HG03354 (cell line): ENCODE data around the gene RHOD.

Experiments used
- ATAC-seq: cut with Tn5 transposase; IDR thresholded peaks from one replicate; pipeline ENCODE4 v1.9.1; 2021; ENCODE audit warnings: mild to moderate bottlenecking; ENCODE audit not compliant: unreplicated experiment, poor library complexity, severe bottlenecking

Gene RHOD

GRCh38 chr11:67031791-67032561 is 24.7 kb upstream of the RHOD start:
- ATAC-seq = no peak

GRCh38 chr11:67032830-67033551 is 23.7 kb upstream of the RHOD start:
- ATAC-seq = no peak

GRCh38 chr11:67033661-67034166 is 22.9 kb upstream of the RHOD start:
- no peak for ATAC-seq

DNA sequence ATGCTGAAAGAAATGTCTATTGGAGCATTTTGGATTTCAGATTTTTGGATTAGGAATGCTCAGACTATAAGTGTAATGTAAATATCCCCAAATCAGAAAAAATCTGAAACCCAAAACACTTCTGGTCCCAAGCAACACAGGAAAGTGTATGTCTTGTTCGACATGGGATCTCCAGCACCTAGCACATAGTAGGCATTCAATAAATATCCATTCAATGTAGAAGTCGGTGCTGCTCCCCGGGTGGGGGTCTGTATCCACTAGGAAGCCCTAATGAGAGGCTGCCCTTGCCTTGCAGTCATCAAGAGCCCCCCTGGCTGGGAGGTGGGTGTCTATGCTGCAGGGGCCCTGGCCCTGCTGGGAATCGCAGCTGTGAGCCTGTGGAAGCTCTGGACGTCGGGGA is 22.3 kb upstream of the RHOD start:
- no peak for ATAC-seq

DNA sequence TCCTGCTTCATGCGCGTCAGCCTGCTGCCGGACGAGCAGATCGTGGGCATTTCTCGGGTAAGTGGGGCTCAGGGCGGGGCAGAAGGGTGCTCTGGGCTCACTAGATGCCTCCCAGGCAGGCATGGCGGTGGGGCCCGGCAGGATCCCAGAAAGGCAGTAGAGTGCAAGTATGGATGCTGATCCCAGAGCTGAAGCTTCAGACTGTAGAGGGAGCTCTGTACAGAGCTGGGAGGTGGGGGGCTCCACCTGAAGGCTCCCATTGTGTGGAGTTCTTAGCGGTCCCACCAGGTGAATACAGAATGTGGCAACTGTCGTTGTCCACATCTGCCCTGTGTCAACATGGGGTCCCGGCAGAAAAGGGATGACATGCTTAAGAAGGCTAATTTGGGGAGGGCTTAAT is 16.5 kb upstream of the RHOD start:
- ATAC-seq = no peak

GRCh38 chr11:67041602-67042001 is 15.0 kb upstream of the RHOD start:
- ATAC-seq = no peak

- ATAC-seq = no peak
These were observed 12.9 kb upstream of the RHOD start for GRCh38 chr11:67043572-67044349.

DNA sequence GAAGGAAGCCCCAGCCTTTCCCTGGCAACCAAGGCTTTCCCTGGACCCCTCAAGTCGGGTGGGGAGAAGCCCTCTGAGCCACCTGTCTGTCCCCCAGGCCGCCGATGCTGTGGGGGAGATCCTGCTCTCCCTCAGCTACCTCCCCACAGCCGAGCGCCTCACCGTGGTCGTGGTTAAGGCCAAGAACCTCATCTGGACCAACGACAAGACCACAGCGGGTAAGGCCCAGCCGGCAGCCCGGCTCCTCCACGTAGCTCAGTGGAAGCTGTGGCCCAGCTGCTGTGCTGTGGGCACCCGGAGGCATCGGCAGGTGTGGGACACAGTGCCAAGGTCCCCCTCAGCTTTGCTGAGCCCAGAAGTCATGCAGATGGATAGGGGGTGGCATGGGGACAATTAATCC is 12.2 kb upstream of the RHOD start:
- no peak for ATAC-seq

DNA sequence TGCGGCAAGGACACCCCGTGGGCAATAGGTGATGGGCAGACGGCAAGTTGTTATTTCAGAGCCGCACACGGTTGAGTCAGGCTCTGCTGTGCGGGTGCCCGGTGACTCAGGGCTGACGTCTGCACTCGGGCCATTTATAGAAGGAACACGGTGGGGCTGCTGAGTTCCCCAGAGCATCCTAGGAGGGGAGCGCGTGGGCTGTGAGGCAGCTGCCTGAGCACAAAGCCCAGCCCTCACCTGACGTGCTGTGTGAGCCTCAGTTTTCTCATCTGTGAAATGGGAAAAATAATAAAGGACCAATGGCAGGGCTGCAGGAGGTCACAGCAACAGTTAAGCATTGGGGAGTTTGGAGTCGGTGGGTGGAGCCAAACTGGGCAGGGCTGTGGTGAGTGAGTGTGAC is 11.3 kb upstream of the RHOD start:
- ATAC-seq = no peak

GRCh38 chr11:67048515-67049130 is 8.0 kb upstream of the RHOD start:
- no peak for ATAC-seq

GRCh38 chr11:67050139-67050538 is 6.5 kb upstream of the RHOD start:
- no peak for ATAC-seq

- no peak for ATAC-seq
These were observed 5.3 kb upstream of the RHOD start for GRCh38 chr11:67051180-67051893.

DNA sequence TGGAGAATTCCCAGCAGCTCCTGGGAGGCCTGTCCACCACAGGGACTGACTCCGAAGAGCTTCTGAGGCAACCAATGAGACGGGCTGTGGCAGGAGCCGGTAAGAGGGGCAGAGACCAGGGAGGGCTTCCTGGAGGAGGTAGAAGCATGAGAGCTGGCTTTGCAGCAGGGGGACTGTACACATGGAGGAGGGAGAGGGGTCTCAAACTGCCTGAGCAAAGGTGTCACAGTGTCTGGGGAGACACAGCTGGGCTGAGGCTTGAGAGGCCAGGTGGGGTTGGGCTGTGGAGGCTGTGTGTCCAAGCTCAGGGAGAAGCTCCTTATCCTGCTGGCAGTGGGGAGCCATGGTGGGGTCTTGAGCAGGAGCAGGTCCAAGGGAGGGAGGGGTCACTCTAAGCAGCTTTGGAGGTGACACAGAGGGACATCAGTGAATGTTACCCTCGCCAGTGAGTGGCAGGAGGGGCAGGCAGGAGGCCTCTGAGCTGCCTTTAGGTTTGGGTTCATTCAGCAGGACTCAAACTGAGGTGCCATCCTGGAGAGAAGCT is 4.6 kb upstream of the RHOD start:
- ATAC-seq = no peak

GRCh38 chr11:67052891-67053290 is 3.8 kb upstream of the RHOD start:
- ATAC-seq = no peak

- ATAC-seq = no peak
These were observed 2.7 kb upstream of the RHOD start for GRCh38 chr11:67053896-67054329.

DNA sequence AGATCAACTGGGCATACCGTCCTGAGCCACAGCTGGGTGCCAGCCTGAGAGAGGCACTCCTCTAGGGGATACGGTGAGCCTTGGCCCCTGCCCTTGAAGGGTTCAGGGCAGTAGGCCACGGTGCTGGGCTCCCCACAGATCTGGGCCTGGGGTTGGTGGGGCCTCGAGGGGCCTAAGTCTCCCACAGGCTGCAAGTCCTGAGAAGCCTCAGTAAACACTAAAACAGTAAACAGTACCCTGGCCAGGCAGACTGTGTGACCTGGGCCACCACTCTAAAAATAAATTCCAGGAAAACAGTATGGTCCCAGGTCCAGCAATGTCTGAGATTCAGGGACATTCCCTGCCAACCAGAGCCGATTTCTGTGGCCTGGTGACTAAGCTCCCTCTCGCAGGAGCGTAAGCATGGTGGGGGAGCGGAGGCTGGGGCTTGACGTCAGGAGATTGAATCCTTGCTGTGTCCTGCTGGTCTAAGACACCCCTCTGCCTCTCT is 2.3 kb upstream of the RHOD start:
- ATAC-seq = no peak

DNA sequence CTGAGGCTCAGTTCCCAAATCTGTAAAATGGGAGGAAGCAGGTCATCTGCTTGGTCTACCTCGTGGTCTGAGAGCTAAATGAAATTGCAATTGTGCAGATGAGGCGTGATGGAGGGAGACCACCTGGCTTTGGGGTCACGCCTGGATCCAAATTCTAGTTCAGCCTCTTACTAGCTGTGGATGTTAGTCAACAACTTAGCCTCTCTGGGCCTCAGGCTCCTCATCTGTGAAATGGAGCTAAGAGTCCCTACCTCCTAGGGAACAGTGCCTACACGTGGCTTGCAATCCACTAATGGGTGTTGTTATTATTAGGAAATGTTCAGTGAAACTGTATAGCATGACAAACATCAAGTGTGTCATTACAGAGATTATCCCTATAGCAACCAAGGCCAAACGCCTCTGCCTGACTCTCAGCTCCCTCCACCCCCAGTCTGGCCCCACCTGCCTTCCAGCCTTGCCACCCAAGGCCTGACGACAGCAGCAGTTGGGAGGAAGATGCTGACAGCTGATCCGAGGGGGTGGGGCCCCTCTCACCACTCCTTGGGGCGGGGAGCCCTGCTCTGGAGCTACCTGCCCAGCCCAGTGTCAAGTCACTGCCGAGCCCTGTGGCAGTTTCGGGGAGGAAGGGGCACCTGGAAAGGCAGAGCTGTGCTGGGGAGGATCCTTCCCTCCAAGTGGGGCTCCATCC is 1.7 kb upstream of the RHOD start:
- no peak for ATAC-seq

- no peak for ATAC-seq
These were observed 835 bp upstream of the RHOD start for GRCh38 chr11:67055812-67056211.
